AG10803 (cell line): ENCODE data around the gene ANO7.

Source experiments
- DNase-seq: peaks from one replicate; pipeline ENCODE4 v3.0.0; 2010; ENCODE audit warnings: low read depth
- H3K4me3 ChIP-seq: 2 replicates; pipeline ENCODE4 v1.5.1; 2011; ENCODE audit warnings: mild to moderate bottlenecking, low read length, control low read depth
- CTCF ChIP-seq: conservative IDR thresholded peaks from 2 replicates; pipeline ENCODE4 v1.5.1; 2011; ENCODE audit warnings: mild to moderate bottlenecking, low read length, control low read depth, inconsistent platforms

ANO7 gene

GRCh38 chr2:241274127-241274526 is 85.7 kb downstream of the ANO7 start:
- TF ChIP-seq CTCF: no peak; the same call in 1 of the 2 replicates
- no peak overlapping the region for H3K4me3 ChIP-seq
- no peak for DNase-seq
